Fibroblast of skin of back (primary cell): ENCODE results near the gene VPS26C. TPM values are rescaled to one million over a fixed set of nuclear protein-coding genes. Genes with fewer than 3 reads are reported as not detected.
"Not testable (repeated sequence)": the region's sequence is repeated elsewhere in the genome, so short reads cannot be mapped to it uniquely, and the experiment has no call there.

ENCODE experiments used
- DNase-seq: peaks from one replicate; pipeline ENCODE4 v3.0.0-alpha.2; 2013
- polyA plus RNA-seq, 2 experiments: library from polyadenylated mRNA; unstranded; fragments of 120-200 nt; gene quantifications; one replicate each; pipeline ENCODE4 v1.2.1, GENCODE V29; 2013; ENCODE audit not compliant: insufficient read length in 2 of 2

The VPS26C gene
- polyA plus RNA-seq (2013, experiment 1 of 2; ENCODE audit: insufficient read length), result 42.3 TPM
- 40.7 TPM for polyA plus RNA-seq (2013, experiment 2 of 2; ENCODE audit: insufficient read length)

DNA sequence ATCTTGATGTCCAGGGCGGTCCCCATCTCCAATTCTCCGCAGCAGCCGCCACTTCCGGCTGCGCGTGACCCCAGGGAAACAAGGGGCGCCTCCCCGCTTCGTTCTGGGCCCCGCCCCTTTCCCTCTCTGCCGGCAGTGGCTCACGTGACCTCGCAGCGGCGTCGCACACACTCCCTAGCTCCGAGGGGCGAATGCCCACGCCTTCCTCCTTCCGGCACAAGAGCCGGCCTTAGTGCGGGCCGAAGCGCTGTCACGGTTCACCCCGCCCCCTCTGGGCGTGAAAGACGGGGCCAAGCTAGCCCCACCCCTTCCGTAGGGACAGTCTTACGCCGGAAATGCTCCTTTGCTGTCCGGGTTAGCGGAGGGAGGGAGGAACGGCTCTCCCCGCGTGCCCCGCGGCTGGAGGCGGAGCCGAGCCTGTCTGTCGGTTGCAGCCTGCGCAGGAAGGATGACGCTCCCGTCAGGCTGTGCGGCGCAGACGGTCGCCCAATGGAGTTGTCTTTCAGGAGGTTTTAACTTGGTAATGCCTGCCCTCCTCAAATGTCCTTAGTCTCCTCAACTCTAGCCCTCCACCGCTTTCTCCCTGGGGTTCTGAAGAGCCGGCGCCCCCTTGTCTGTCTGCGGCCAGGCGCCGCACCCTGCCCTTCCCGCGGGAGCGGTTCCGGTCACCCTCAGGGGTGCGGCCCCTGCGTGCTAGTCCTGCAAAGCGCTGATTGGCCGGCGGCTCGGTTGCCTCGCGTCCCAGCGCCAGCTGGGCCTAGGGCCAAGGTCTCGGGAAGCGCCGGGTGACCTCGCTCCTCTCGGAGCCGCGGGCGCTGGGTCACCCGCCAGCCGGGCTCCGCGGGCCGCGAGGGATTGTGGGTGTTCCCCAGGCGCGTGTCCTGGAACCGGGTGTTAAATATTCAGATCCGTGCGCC, at the start of gene VPS26C:
TSS of gene VPS26C (minus strand) at position 66 of the 917 bp plus-strand sequence. CDS start at position 26, 40 bp downstream.
- peak; percentile 99 for DNase-seq

DNA sequence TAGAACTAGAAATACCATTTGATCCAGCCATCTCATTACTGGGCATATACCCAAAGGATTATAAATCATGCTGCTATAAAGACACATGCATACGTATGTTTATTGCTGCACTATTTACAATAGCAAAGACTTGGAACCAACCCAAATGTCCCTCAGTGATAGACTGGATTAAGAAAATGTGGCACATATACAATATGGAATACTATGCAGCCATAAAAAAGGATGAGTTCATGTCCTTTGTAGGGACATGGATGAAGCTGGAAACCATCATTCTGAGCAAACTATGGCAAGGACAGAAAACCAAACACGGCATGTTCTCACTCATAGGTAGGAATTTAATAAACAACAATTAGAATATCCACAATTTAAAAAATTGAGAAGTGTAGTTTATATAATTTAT, 48.9 kb upstream of the VPS26C start:
- DNase-seq, result not testable (repeated sequence)

DNA sequence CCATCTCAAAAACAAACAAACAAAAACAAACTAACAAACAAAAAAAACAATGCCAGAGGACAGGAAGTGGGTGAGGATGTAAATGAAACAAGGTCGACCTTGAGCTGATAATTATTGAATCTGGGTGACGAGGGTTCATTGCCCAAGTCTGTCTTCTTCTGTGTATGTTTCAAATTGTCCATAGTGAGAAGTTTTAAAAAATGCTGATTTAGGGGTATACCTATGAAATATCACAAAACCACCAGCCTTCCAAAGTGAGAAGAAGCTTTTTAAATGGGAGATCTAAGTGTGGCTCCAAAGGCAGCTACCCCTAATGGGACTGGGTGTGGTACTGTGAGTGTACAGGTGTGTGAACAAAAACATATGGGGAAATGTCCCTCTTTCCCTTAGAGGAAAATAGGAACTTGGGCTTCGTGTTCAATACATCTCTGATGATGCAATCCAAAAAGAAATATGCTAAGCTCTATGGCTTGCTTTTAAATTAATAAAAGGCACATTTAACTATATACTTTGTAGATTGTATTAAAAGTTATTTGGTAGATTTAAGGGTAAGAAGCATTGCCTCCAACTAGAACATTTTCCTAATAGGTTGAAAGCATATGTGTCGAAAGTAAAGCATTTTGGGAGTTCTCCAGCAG, 33.1 kb upstream of the VPS26C start:
- no peak for DNase-seq

DNA sequence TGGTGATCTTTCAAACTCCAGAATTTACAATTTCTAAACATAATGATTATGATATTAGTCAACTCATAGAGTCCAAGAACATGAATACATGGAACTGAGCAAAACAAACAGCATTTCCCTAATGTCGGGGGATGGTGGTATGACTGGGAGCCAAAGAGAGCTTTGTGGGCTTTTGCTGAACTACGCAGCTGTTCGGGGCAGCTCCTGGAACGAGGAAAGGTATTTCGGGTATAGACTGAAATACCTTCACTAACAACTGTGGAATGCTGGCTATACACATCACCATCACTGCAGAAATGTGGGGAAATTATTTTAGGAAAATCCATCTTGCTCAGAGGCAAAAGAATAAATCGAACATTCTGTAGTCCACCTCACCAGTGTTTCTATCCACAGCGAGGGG, 30.2 kb upstream of the VPS26C start:
- no peak for DNase-seq

DNA sequence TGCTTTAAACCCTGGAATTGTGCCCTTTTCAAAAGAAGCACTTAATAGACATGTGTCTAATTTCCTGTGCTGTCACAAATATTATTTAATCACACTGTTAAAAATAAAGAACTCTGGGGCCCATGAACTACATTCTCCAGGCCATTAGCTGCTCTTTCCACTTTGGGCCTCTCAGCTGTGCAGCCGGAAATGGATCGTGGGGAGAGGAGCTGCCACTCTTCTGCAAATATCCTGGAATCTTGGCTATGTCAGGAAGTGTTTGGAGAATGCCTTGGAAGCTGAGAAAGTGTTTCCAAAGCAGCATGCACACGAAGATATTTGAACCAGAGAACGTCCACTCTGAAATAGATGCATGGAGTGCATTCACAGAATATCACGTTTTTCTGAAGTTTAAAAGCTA, 27.5 kb upstream of the VPS26C start:
- DNase-seq, result peak; percentile 50

DNA sequence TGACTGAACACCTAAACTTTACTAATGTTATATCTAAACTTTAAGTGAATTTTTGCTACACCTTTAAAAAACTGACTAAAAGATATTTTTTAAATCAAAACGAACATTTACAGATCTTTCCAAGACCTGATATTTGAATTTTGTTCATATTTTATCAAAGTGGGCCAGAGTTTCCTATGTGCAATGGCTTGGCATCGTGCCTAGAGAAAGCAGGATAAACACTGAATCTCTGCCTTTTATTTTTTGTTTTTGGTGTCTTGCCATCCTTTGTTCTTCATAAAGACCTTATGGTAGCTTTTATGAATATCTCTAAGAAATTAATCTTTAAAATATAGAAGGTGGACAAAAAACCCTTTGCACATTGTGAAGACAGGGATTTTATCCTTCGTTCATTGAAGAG, 25.8 kb upstream of the VPS26C start:
- DNase-seq, result no peak

DNA sequence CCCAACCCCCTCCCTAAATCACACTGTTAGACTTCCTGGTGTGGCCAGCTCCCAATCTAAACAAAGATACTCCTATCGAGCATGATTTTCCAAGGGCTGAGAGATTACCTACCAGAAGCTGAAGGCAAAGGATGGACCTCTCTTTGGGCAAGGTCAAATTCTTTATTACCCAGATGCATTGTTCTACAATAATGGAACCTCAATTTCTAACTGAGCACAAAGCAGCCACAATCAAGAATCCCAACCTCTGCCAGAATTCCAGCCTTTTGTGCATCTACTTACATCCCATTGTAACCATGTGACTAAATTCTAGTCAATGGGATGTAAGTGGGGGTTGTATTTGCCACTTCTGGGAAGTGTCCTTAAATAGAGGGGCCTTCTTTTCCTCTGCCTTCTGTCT, 24.9 kb upstream of the VPS26C start:
- no peak for DNase-seq

DNA sequence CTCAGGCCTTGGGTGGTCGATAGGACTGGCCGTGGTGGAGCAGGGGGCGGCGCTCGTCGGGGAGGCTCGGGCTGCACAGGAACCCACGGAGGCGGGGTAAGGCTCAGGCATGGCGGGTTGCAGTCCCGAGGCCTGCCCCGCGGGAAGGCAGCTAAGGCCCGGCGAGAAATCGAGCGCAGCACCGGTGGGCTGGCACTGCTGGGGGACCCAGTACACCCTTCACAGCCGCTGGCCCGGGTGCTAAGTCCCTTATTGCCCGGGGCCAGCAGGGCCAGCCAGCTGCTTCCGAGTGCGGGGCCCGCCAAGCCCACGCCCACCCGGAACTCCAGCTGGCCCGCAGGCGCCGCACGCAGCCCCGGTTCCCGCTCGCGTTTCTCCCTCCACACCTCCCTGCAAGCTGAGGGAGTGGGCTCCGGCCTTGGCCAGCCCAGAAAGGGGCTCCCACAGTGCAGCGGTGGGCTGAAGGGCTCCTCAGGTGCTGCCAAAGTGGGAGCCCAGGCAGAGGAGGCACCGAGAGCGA, 16.1 kb upstream of the VPS26C start:
- DNase-seq, result not testable (repeated sequence)

DNA sequence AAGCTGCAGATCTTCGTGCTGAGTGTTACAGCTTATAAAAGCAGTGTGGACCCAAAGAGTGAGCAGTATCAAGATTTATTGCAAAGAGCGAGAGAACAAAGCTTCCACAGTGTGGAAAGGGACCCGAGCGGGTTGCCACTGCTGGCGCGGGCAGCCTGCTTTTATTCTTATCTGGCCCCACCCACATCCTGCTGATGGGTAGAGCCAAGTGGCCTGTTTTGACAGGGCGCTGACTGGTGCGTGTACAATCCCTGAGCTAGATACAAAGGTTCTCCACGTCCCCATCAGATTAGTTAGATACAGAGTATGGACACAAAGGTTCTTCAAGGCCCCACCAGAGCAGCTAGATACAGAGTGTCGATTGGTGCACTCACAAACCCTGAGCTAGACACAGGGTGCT, 15.5 kb upstream of the VPS26C start:
- not testable (repeated sequence) for DNase-seq

DNA sequence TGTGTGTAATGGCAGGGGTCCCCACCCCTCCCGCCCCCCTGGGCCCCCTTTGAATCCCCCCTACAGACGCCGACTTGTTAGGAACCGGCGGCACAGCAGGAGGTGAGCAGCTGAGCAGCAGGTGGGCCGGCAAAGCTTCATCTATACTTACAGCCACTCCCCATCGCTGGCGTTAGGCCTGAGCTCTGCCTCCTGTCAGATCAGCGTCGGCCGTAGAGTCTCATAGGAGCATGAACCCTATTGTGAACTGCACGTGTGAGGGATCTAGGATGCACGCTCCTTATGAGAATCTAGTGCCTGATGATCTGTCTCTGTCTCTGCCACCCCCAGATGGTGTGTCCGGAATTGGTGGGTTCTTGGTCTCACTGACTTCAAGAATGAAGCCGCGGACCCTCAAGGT, 14.9 kb upstream of the VPS26C start:
- no peak for DNase-seq

DNA sequence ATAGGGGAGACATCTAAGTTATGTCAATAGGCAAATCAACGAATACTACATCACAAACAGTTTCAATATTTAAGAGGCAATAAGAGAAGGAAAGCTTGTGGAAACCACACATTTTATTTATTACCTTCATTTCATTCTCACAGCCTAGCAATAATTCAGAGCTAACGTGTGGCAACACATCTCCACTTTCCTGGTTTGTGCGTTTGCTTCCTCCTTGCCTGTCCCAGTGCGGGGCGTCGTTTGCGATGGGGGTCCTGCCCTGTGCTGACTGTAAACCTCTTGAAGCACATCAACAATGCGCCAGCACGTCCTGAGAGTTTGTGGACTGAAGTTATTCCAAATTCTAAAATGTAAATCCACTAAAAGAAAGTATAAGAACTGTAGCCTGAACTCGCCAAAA, 14.4 kb upstream of the VPS26C start:
- DNase-seq, result no peak

DNA sequence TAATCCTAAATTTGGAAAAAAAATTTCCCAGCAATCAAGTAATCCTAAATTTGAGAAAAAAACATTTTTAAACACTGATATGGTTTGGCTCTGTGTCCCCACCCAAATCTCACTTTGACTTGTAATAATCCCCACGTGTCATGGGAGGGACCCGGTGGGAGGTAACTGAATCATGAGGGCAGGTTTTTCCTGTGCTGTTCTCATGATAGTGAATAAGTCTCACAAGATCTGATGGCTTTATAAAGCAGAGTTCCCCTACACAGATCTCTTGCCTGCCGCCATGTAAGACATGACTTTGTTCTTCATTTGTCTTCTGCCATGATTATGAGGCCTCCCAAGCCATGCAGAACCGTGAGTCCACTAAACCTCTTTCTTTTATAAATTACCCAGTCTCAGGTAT, 12.1 kb upstream of the VPS26C start:
- not testable (repeated sequence) for DNase-seq

DNA sequence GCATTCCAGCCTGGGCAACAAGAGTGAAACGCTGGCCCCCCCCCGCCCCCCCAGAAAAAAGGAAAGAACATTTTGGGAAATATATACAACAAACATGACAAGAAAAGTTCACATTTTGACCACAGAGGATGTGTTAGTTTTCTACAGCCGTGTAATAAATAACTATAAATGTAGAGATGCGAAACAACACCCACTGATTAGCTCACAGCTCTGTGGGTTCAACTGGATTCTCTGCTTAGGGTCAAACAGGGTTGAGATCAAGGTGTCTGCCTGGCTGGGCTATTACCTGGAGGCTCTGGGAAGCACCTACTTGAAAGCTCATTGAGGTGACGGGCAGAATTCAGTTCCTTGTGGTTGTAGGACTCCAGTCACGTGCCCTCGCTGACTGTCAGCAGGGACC, 11.1 kb upstream of the VPS26C start:
- no peak for DNase-seq

DNA sequence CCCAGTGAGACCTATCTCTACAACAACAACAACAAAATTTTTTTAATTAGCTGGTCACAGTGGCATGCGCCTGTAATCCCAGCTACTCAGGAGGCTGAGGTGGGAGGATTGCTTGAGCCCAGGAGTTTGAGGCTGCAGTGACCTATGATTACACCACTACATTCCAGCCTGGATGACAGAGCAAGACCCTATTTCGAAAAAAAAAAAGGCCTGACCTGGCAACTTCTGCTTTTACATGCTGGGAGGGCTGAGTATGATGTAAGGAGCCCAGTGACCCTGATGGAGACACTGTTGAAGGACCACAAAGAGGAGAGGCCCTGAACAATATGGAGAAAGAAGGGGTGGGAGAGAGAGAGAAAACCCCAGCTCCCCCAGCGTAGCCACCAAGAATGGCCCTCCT, 9.2 kb upstream of the VPS26C start:
- DNase-seq, result no peak

DNA sequence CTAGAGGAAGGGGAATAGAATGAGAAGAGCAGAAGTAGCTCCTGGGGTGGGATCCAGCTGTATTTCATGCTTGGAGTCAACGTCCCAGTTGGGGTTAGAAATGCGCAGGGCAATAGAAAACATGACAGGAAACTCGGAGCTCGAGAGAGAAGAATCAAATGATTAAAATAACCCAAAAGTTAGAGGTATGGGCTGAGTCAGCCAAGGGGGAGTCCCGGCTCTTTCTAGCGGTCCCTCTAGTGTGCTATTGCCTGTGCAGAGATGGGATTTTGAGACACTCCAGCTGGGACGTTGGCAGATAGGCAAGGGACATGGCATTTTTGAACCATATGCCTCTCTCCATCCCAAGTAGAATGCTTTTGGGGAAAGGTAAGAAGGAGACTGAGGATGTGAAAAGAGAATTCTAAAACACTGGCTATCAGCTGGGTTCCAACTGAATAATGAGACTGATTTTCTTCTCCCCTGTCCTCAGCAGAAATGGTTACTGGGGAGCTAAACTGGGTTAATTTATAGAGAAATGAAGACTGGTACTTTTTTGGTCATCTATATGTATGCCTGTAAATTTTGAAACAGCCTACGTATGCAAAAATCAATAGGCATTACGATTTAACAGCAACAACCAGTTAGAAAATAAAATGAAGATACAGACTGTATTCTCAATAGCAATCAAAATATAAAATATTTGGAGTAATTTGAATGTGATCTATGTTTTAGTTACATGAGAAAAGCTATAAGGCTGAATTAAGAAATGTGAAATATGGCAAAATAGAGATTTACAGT, 7.0 kb upstream of the VPS26C start:
- DNase-seq, result no peak

DNA sequence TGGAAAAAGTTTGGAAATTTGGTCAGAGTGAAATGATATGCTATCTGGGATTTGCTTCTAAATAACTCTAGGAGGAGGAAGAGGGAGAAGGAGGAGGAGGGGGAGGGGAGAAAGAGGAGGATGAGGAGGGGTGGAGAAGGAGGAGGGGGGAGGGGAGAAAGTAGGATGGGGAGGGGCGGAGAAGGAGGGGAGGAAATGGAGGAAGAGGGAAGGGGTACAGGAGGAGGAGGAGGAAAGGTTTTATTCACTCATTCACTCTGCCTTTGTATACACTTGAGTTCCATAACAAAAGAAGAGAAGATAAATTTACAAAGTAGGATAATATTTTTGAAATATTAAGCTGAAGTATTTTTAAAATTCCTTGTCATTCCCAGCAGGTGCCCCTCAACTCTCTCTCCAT, 6.3 kb upstream of the VPS26C start:
- DNase-seq, result no peak

DNA sequence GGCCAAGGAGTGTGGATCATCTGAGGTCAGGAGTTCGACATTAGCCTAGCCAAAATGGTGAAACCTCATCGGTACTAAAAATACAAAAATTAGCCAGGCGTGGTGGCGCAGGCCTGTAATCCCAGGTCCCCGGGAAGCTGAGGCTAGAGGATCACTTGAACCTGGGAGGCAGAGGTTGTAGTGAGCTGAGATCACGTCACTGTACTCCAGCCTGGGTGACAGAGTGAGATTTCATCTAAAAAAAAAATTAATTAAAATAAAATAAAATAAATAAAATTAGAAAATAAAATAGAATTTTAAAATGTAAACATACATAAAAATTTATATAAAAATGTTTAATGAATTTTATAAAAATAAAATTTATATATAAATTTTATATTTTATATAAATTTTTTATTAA, 5.8 kb upstream of the VPS26C start:
- no peak for DNase-seq

DNA sequence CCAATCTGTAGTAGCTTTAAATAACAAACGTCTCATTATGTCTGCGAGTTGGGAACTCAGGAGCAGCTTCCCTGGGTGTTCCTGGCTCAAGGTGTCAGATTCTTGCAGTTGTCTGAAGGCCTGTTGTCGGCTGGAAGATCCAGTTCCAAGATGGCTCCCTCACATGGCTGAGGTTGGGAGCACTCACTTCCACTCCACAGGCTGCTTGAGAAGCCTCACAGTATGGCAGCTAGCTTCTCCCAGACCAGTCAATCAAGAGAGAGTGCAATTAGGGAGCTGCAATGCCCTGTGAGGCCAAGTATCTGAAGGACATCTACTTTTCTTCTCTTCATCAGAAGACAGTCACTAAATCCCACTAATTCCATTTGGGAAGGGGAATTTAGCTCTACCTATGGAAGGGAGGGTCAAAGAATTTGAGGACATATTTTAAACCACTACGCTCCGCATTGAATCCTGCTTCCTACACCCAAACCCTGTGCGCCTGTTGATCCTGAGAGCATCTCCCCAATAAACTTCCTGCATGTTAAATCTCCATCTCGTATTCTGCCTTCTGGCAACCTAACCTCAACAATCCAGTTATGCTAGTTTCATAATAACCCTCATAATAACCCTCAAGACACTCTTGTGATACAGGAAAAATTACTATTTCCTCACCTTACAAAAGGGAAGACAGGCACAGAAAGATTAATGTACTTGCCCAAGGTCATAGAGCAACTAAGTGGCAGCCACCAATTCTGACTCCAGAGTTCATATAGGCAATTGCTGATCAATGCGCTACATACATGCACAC, 3.6 kb upstream of the VPS26C start:
- DNase-seq, result no peak

DNA sequence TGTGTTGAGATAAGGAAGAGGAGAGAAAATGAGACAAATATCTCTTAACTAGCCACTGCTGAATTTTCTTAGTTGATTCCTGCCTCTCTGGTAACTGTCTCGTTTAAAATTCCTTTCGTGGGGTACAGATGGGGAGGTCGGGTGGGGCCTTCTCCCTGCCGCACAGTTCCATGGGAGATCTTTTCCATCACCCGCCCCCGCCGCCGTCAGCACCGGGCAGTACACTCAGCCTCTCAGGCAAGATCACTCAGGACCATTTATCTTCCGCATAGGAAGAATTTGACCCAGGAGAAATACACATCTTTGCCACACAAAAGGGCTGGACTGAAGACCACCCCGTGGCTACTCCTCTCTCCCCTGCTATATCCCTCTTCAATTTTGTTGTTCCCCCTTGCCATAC, 2.3 kb upstream of the VPS26C start:
- no peak for DNase-seq

DNA sequence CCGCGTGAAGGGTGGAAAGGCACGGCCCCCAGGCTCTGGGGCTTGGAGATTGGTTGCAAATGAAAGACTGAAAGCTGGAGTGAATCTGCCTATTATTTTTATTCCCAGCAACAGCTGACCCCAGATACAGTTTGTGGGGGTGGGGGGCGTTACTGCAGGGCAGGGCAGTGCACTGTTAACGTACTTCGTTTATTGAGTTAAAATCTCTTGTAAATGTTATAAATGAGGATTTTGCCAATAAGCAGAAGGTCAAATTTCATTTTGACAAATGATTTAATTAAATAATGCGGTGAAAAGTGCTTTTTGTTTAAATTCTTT, 1.0 kb upstream of the VPS26C start:
- no peak for DNase-seq

DNA sequence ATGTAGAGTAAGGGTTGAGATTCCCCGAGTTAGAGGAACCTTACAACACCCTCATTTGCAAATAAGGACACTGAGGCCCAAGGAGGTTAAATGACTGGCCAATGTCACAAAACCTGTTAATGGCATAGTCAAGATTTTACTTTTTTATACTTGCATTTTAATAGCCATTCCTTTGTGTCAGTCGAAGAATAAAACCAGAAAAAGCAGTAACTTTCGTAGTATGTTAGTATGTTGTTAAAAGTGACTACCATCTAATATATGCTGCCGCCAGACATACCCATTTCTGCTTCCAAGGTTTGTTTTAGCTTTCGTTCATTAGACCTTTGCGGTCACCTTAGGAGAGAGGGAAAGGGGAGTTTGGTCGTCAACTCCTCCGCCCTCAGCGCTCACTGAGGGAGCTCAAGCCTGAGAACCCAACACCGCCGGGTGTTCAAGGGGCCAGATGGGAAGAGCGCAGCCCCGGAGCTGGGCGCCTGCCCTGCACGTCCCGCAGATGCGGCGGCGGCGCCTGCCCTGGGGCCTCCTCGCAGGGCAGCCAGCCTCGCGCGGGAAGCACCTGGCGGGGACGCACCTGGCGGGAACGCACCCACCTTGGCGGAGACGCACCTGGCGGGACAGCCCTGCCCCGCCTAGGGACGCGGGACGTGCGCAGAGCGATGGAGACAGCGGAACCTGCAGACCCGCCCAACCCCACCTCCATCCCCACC, 466 bp downstream of the VPS26C start:
- DNase-seq, result peak; percentile 44

DNA sequence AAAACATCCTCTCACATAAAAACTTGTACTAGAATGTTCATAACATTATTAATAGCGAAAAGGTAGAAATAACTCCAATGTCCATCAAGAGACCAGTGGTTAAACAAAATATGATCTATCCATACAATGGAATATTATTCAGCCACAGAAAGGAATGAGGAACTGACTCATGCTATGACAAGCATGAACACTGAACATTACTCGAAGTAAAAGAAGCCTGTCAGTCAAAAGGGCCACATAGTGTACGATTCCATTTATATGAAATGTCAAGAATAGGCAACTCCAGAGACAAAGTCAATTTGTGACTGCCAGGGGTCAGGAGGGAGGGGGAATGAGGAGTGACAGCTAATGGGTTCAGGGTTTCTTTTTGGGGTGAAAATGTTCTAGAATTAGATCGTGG, 2.3 kb downstream of the VPS26C start:
- peak; percentile 38 for DNase-seq
